ENCODE results near the gene RBM47.

- TF ChIP-seq CTCF (IDR thresholded peaks at IDR 0.05; ENCODE audit: insufficient read depth, low read length, poor library complexity, severe bottlenecking) (no peak), EZH2phosphoT487 (conservative IDR thresholded peaks at IDR 0.05; ENCODE audit: low read length) (no peak)
These were observed 207.6 kb downstream of the RBM47 start for GRCh38 chr4:40421839-40422708.
